SK-N-SH (cell line): ENCODE measurements around the gene RASA1. TPM values are rescaled to one million over a fixed set of nuclear protein-coding genes. Genes with fewer than 3 reads are reported as not detected.

Experiments
- CTCF ChIA-PET: fragments of 300-600, 350-600 bp; formaldehyde crosslinking; extraction: SDS; loops from one replicate; lab custom pipeline; 2021; lab: Yijun Ruan, JAX
- POLR2A ChIA-PET: fragments of 350-600 bp; sonication (Branson Sonifier 250); formaldehyde crosslinking; extraction: SDS; loops from one replicate; lab custom pipeline; 2020; ENCODE audit warnings: antibody characterized with exemption, inconsistent platforms; lab: Yijun Ruan, JAX
- DNase-seq: peaks from one replicate; pipeline ENCODE4 v3.0.0; 2012
- H2AFZ ChIP-seq: fragments of 200-600 bp; sonication (generic); 2 replicates; pipeline ENCODE4 v1.8.1; 2016; ENCODE audit warnings: antibody characterized with exemption, mild to moderate bottlenecking, low read depth
- H3F3A ChIP-seq: fragments of 200-600 bp; sonication (generic); replicated peaks from 2 replicates; pipeline ENCODE3; 2016; ENCODE audit warnings: antibody characterized with exemption, mild to moderate bottlenecking; ENCODE audit not compliant: insufficient read depth
- H3K27ac ChIP-seq, 2 experiments: fragments of 200-500 bp in 1 of 2; fragments of 200-600 bp in 1 of 2; sonication (Bioruptor generic) in 1 of 2; sonication (generic), shearing (Covaris generic) in 1 of 2; 2 replicates each; pipeline versions ENCODE4 v1.5.1 to v1.6.1; 2014 to 2016; ENCODE audit warnings: low read depth in 2 of 2, inconsistent platforms in 1 of 2, low read length in 1 of 2, mild to moderate bottlenecking in 1 of 2, mixed read lengths in 1 of 2
- H3K27me3 ChIP-seq: fragments of 200-600 bp; sonication (generic), shearing (Covaris generic); 2 replicates; pipeline ENCODE4 v1.6.1; 2016; ENCODE audit warnings: mixed run types; ENCODE audit not compliant: insufficient read depth
- H3K36me3 ChIP-seq, 2 experiments: fragments of 200-500 bp in 1 of 2; fragments of 200-600 bp in 1 of 2; sonication (Bioruptor generic) in 1 of 2; sonication (generic) in 1 of 2; replicated peaks in 1 of 2; 2 replicates each; pipeline versions ENCODE3 to v1.5.1; 2014 to 2016; ENCODE audit warnings: low read length in 1 of 2, mild to moderate bottlenecking in 1 of 2; ENCODE audit not compliant: insufficient read depth in 2 of 2, control insufficient read depth in 1 of 2
- H3K4me1 ChIP-seq, 2 experiments: fragments of 200-500 bp in 1 of 2; fragments of 200-600 bp in 1 of 2; sonication (Bioruptor generic) in 1 of 2; sonication (generic), shearing (Covaris generic) in 1 of 2; 2 replicates each; pipeline versions ENCODE4 v1.5.1 to v1.6.1; 2014 to 2016; ENCODE audit warnings: low read depth in 1 of 2, low read length in 1 of 2, mixed run types in 1 of 2; ENCODE audit not compliant: insufficient read depth in 2 of 2, control insufficient read depth in 1 of 2
- H3K4me2 ChIP-seq: fragments of 200-600 bp; sonication (generic), shearing (Covaris generic); 2 replicates; pipeline ENCODE4 v1.6.1; 2017; ENCODE audit warnings: mixed run types
- H3K4me3 ChIP-seq, 2 experiments: fragments of 200-500 bp in 1 of 2; fragments of 200-600 bp in 1 of 2; sonication (Bioruptor generic) in 1 of 2; sonication (generic), shearing (Covaris generic) in 1 of 2; 2 replicates each; pipeline versions ENCODE4 v1.5.1 to v1.8.1; 2014 to 2016; ENCODE audit warnings: low read depth in 2 of 2, inconsistent platforms in 1 of 2, low read length in 1 of 2, mild to moderate bottlenecking in 1 of 2, mixed read lengths in 1 of 2, moderate library complexity in 1 of 2
- H3K79me2 ChIP-seq: fragments of 200-600 bp; sonication (generic); 2 replicates; pipeline ENCODE4 v1.8.1; 2017; ENCODE audit warnings: mild to moderate bottlenecking; ENCODE audit not compliant: insufficient read depth
- H3K9ac ChIP-seq: fragments of 200-600 bp; sonication (generic); 2 replicates; pipeline ENCODE4 v1.6.1; 2017; ENCODE audit warnings: mixed run types
- H3K9me2 ChIP-seq: fragments of 200-600 bp; sonication (generic); 2 replicates; pipeline ENCODE4 v1.6.1; 2017; ENCODE audit warnings: mixed run types
- H3K9me3 ChIP-seq: fragments of 200-600 bp; sonication (generic); 2 replicates; pipeline ENCODE4 v1.6.1; 2017; ENCODE audit warnings: mixed run types, mild to moderate bottlenecking, moderate library complexity
- H4K20me1 ChIP-seq: fragments of 200-600 bp; sonication (generic); 2 replicates; pipeline ENCODE4 v1.6.1; 2017; ENCODE audit warnings: mild to moderate bottlenecking, mixed run types; ENCODE audit not compliant: insufficient read depth
- ELF1 ChIP-seq: IDR thresholded peaks from 2 replicates; pipeline ENCODE4 v1.4.0; 2012
- EZH2phosphoT487 ChIP-seq: fragments of 200-600 bp; sonication (generic); IDR thresholded peaks from 2 replicates; pipeline ENCODE4 v1.6.1; 2017; ENCODE audit warnings: low read depth, mixed run types, mild to moderate bottlenecking, antibody characterized with exemption, moderate library complexity, borderline replicate concordance
- FOXJ3 ChIP-seq: sonication (generic); formaldehyde crosslinking; IDR thresholded peaks from 2 replicates; pipeline ENCODE4 v1.5.1; 2020; ENCODE audit warnings: mild to moderate bottlenecking, missing genetic modification reagents
- FOXM1 ChIP-seq: IDR thresholded peaks from 2 replicates; pipeline ENCODE4 v1.4.0; 2012; ENCODE audit warnings: low read depth, mild to moderate bottlenecking
- GATA2 ChIP-seq: sonication (generic); formaldehyde crosslinking; IDR thresholded peaks from 2 replicates; pipeline ENCODE4 v1.5.0; 2020; ENCODE audit warnings: mild to moderate bottlenecking, missing genetic modification reagents
- JUND ChIP-seq: IDR thresholded peaks from 2 replicates; pipeline ENCODE4 v1.4.0; 2012
- MXI1 ChIP-seq: IDR thresholded peaks from 2 replicates; pipeline ENCODE4 v1.6.1; 2012; ENCODE audit warnings: mild to moderate bottlenecking, low read depth, low read length, improper control_type of control experiment
- NRF1 ChIP-seq: IDR thresholded peaks from 2 replicates; pipeline ENCODE4 v1.6.1; 2012; ENCODE audit warnings: low read depth, mild to moderate bottlenecking, low read length
- RAD21 ChIP-seq: IDR thresholded peaks from 2 replicates; pipeline ENCODE4 v1.6.1; 2012; ENCODE audit warnings: mild to moderate bottlenecking, low read length
- RCOR1 ChIP-seq: fragments of 150-350 bp; IDR thresholded peaks from 2 replicates; pipeline ENCODE4 v1.6.1; 2017; ENCODE audit warnings: antibody characterized with exemption, low read length
- RFX5 ChIP-seq: IDR thresholded peaks from 2 replicates; pipeline ENCODE4 v1.6.1; 2012; ENCODE audit warnings: mild to moderate bottlenecking, improper control_type of control experiment, low read length
- RXRA ChIP-seq: IDR thresholded peaks from 2 replicates; pipeline ENCODE4 v1.4.0; 2012; ENCODE audit warnings: low read depth, mild to moderate bottlenecking, borderline replicate concordance
- SIN3A ChIP-seq: IDR thresholded peaks from 2 replicates; pipeline ENCODE4 v1.6.1; 2012; ENCODE audit warnings: low read depth, mild to moderate bottlenecking, low read length, moderate library complexity, borderline replicate concordance
- SMC3 ChIP-seq: IDR thresholded peaks from 2 replicates; pipeline ENCODE4 v1.6.1; 2012; ENCODE audit warnings: low read depth, low read length, improper control_type of control experiment
- TAF1 ChIP-seq: IDR thresholded peaks from 2 replicates; pipeline ENCODE4 v1.6.1; 2012; ENCODE audit warnings: low read depth, mild to moderate bottlenecking, low read length, moderate library complexity, borderline replicate concordance
- polyA plus RNA-seq, 3 experiments: library from polyadenylated mRNA; depleted of rRNA; stranded (reverse); fragments of >200 nt; gene quantifications; 2 replicates each; pipeline ENCODE4 v1.2.3, GENCODE V29; 2012
- TF ChIP-seq, protein P1 (sequence below): IDR thresholded peaks from 2 replicates; pipeline ENCODE4 v1.4.0; 2012; ENCODE audit warnings: low read depth
- TF ChIP-seq, protein P2 (sequence below): IDR thresholded peaks from 2 replicates; pipeline ENCODE4 v1.4.0; 2012; ENCODE audit warnings: low read depth, borderline replicate concordance
- TF ChIP-seq, protein P3 (sequence below): IDR thresholded peaks from 2 replicates; pipeline ENCODE4; 2012
- TF ChIP-seq, protein P4 (sequence below): fragments of 200-600 bp; sonication (generic); IDR thresholded peaks from 2 replicates; pipeline ENCODE4 v1.6.1; 2017; ENCODE audit warnings: antibody characterized with exemption, mild to moderate bottlenecking, moderate library complexity
- TF ChIP-seq, protein P5 (sequence below): fragments of 150-350 bp; IDR thresholded peaks from 2 replicates; pipeline ENCODE4 v1.6.1; 2017; ENCODE audit warnings: antibody characterized with exemption, low read length, low read depth, borderline replicate concordance

Gene RASA1
- polyA plus RNA-seq, 1 of the 3 experiments (the other 2 are of a cell fraction), result 49.1 TPM

DNA sequence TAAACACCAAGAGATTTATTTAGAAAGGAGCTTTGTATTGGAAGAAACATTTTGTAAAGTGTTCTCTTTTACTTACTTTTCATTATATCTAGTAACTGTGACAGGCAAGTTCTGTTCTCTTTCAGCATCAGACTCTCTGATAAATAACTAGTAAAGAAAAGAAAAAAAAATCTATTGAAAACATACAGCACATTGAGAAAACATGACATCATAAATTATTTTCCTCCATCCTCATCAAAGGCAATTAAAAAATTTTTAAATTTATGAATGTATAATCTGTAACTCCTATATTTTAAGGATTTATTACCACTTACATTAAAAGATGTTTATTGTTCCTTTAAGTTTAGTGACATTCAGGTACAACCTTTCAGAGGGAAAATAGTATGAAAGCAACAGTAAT is 133.9 kb downstream of the RASA1 start:
- peaks cover 0 to 9% of the 10 kb centered on the region in 2 experiments; a peak in 1 of 4 replicates for H3K4me1 ChIP-seq
- no peak for TF ChIP-seq GATA2 (CRISPR knock-in tag)
- TF ChIP-seq, protein P1, sequence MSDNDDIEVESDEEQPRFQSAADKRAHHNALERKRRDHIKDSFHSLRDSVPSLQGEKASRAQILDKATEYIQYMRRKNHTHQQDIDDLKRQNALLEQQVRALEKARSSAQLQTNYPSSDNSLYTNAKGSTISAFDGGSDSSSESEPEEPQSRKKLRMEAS, result no peak
- TF ChIP-seq TAF1, result no peak
- no peak for TF ChIP-seq RFX5
- TF ChIP-seq, protein P2, sequence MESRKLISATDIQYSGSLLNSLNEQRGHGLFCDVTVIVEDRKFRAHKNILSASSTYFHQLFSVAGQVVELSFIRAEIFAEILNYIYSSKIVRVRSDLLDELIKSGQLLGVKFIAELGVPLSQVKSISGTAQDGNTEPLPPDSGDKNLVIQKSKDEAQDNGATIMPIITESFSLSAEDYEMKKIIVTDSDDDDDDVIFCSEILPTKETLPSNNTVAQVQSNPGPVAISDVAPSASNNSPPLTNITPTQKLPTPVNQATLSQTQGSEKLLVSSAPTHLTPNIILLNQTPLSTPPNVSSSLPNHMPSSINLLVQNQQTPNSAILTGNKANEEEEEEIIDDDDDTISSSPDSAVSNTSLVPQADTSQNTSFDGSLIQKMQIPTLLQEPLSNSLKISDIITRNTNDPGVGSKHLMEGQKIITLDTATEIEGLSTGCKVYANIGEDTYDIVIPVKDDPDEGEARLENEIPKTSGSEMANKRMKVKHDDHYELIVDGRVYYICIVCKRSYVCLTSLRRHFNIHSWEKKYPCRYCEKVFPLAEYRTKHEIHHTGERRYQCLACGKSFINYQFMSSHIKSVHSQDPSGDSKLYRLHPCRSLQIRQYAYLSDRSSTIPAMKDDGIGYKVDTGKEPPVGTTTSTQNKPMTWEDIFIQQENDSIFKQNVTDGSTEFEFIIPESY, result no peak
- no peak for TF ChIP-seq MXI1
- no peak for TF ChIP-seq NRF1
- no peak for TF ChIP-seq RAD21
- TF ChIP-seq FOXJ3 (CRISPR knock-in tag), result no peak
- no peak for TF ChIP-seq SMC3
- TF ChIP-seq, protein P3, sequence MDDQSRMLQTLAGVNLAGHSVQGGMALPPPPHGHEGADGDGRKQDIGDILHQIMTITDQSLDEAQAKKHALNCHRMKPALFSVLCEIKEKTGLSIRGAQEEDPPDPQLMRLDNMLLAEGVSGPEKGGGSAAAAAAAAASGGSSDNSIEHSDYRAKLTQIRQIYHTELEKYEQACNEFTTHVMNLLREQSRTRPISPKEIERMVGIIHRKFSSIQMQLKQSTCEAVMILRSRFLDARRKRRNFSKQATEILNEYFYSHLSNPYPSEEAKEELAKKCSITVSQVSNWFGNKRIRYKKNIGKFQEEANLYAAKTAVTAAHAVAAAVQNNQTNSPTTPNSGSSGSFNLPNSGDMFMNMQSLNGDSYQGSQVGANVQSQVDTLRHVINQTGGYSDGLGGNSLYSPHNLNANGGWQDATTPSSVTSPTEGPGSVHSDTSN, result no peak
- TF ChIP-seq JUND, result no peak
- no peak for TF ChIP-seq SIN3A
- no peak for TF ChIP-seq ELF1
- TF ChIP-seq, protein P4, sequence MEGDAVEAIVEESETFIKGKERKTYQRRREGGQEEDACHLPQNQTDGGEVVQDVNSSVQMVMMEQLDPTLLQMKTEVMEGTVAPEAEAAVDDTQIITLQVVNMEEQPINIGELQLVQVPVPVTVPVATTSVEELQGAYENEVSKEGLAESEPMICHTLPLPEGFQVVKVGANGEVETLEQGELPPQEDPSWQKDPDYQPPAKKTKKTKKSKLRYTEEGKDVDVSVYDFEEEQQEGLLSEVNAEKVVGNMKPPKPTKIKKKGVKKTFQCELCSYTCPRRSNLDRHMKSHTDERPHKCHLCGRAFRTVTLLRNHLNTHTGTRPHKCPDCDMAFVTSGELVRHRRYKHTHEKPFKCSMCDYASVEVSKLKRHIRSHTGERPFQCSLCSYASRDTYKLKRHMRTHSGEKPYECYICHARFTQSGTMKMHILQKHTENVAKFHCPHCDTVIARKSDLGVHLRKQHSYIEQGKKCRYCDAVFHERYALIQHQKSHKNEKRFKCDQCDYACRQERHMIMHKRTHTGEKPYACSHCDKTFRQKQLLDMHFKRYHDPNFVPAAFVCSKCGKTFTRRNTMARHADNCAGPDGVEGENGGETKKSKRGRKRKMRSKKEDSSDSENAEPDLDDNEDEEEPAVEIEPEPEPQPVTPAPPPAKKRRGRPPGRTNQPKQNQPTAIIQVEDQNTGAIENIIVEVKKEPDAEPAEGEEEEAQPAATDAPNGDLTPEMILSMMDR, result no peak
- TF ChIP-seq EZH2phosphoT487, result no peak
- TF ChIP-seq RXRA, result no peak
- TF ChIP-seq, protein P5, sequence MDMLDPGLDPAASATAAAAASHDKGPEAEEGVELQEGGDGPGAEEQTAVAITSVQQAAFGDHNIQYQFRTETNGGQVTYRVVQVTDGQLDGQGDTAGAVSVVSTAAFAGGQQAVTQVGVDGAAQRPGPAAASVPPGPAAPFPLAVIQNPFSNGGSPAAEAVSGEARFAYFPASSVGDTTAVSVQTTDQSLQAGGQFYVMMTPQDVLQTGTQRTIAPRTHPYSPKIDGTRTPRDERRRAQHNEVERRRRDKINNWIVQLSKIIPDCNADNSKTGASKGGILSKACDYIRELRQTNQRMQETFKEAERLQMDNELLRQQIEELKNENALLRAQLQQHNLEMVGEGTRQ, result no peak
- TF ChIP-seq FOXM1, result no peak
- TF ChIP-seq RCOR1, result no peak
- ChIA-PET CTCF (interaction anchor here (1.8 to 3.1 kb wide), 3 partner anchors 10 to 331 kb away, joined by 6 to 39 read pairs (median 8); partner anchors contain the start of gene CCNH), POLR2A (no interaction called here)
- H3K36me3 ChIP-seq, result peaks cover 85 to 92% of the 10 kb centered on the region in 2 experiments
- no peaks in the 10 kb centered on the region for H4K20me1 ChIP-seq
- H3K27me3 ChIP-seq, result no peaks in the 10 kb centered on the region
- H3K27ac ChIP-seq, result no peak overlapping the region
- no peak overlapping the region for H3K9ac ChIP-seq
- H3K4me3 ChIP-seq, result no peak overlapping the region
- H3F3A ChIP-seq, result peaks cover 55% of the 10 kb centered on the region
- H3K79me2 ChIP-seq, result peaks cover 23% of the 10 kb centered on the region
- DNase-seq, result no peak
- no peaks in the 10 kb centered on the region for H3K9me2 ChIP-seq
- H2AFZ ChIP-seq, result no peak overlapping the region
- H3K4me2 ChIP-seq, result no peak overlapping the region
- no peaks in the 10 kb centered on the region; the same call in 1 of the 2 replicates for H3K9me3 ChIP-seq
